OCI-LY1 (cell line): ENCODE measurements around the gene PPP1CA.

Source experiments
- CTCF ChIP-seq: fragments of 200-600 bp; sonication (generic), shearing (Covaris generic); IDR thresholded peaks from 2 replicates; pipeline ENCODE4 v1.5.1; 2017; ENCODE audit warnings: mild to moderate bottlenecking, antibody characterized with exemption, low read length, moderate library complexity, mixed read lengths
- EZH2 ChIP-seq: fragments of 200-600 bp; sonication (generic), shearing (Covaris generic); IDR thresholded peaks from 2 replicates; pipeline ENCODE4 v1.8.0; 2017; ENCODE audit warnings: borderline replicate concordance, mixed run types, mild to moderate bottlenecking, antibody characterized with exemption, low read length, moderate library complexity, mixed read lengths

GRCh38 chr11:67372321-67372992 lies 29.2 kb downstream of the PPP1CA start:
- no peak for TF ChIP-seq CTCF
- TF ChIP-seq EZH2, result no peak
